Measurements from ENCODE around the gene MAGI2. TPM values are rescaled to one million over a fixed set of nuclear protein-coding genes. Genes with fewer than 3 reads are reported as not detected.

MAGI2 gene
- total RNA-seq, 1 experiment from 2014 or later, result 0.84 TPM

- DNase-seq (ENCODE audit: low read depth), result no peak
- in situ Hi-C loops (cut with HindIII; ENCODE audit: low pct_unique_long_range_greater_than_20kb, low sequenced_read_pairs), result no loop called here
Observed at GRCh38 chr7:78066599-78066998, 1386.9 kb downstream of the MAGI2 start.

DNA sequence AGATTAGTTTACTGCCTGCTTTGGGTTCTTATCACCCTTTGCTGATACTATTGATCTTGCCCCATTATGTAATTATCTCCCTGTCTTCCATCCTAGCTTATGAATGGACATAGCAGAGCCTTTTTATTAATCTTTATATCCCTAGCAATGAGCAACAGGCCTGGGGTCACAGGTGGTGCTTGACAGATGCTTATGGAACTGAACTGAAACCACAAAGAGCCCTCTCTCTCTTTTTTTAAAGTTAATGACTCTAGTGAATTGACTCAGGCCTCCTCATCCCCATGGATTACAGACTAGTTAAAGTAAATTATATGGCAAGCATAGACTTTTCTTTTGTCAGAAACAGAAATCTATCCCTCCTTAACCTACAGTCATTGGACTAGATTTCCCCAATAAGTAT is 1389.7 kb downstream of the MAGI2 start:
- DNase-seq (ENCODE audit: low read depth), result no peak
- in situ Hi-C loops (cut with HindIII; ENCODE audit: low pct_unique_long_range_greater_than_20kb, low sequenced_read_pairs), result no loop called here

DNA sequence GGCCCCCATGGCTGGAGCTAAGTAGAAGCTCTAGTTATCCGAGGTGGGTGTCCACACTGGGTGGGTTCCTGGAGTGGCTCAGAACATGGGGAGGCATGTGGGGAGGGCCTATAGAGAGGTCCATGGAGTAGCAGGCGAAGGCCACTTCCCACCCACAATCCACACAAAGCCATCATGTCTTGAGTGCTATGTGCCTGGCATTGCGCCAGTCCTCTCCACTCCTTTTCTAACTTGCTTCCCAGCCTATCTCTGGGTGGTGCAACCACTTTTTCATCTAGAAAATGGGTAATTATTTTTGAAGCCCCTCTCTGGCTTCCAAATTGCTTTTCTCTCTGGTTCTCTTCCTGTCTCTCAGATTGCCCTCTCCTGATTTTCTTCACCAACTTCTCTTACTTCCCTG is 1391.3 kb downstream of the MAGI2 start:
- DNase-seq (ENCODE audit: low read depth), result no peak
- in situ Hi-C loops (cut with HindIII; ENCODE audit: low pct_unique_long_range_greater_than_20kb, low sequenced_read_pairs), result no loop called here

GRCh38 chr7:78057571-78057970 is 1395.9 kb downstream of the MAGI2 start:
- DNase-seq (ENCODE audit: low read depth), result no peak
- in situ Hi-C loops (cut with HindIII; ENCODE audit: low pct_unique_long_range_greater_than_20kb, low sequenced_read_pairs), result no loop called here

GRCh38 chr7:78055599-78055998 is 1397.9 kb downstream of the MAGI2 start:
- in situ Hi-C loops (cut with HindIII; ENCODE audit: low pct_unique_long_range_greater_than_20kb, low sequenced_read_pairs), result no loop called here
- DNase-seq (ENCODE audit: low read depth), result no peak

DNA sequence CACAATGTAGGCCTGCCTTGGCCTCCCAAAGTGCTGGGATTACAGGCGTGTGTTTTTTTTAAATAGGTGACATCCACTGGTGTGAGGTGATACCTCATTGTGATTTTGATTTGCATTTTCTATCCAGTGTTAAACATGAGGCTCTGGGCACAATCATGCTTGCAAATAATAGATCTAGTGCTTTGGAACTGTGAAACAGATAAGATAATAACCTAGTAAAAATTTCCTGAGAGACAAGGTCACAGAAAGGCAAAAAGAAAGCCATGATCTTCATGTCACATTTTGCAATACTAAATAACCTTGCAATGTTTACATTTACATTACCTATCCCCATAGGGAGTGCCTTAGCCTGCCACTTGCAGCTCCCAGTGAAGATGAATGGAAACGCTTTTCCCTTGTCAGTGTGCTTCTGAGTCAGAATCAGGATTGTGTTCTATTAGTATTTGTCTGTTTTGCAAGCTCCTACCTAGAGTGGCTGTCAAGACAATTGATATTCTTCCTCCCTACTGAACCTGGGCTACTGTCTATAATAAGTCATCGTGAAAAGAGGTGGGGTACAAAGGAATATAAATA is 1398.4 kb downstream of the MAGI2 start:
- in situ Hi-C loops (cut with HindIII; ENCODE audit: low pct_unique_long_range_greater_than_20kb, low sequenced_read_pairs), result no loop called here
- no peak for DNase-seq (ENCODE audit: low read depth)

- no peak for DNase-seq (ENCODE audit: low read depth)
- in situ Hi-C loops (cut with HindIII; ENCODE audit: low pct_unique_long_range_greater_than_20kb, low sequenced_read_pairs), result no loop called here
Observed at GRCh38 chr7:78052112-78052511, 1401.4 kb downstream of the MAGI2 start.

- in situ Hi-C loops (cut with HindIII; ENCODE audit: low pct_unique_long_range_greater_than_20kb, low sequenced_read_pairs), result no loop called here
- DNase-seq (ENCODE audit: low read depth), result no peak
Observed at GRCh38 chr7:78047800-78048199, 1405.7 kb downstream of the MAGI2 start.

- no peak for DNase-seq (ENCODE audit: low read depth)
- in situ Hi-C loops (cut with HindIII; ENCODE audit: low pct_unique_long_range_greater_than_20kb, low sequenced_read_pairs), result no loop called here
Observed at GRCh38 chr7:78043159-78043558, 1410.3 kb downstream of the MAGI2 start.

- in situ Hi-C loops (cut with HindIII; ENCODE audit: low pct_unique_long_range_greater_than_20kb, low sequenced_read_pairs), result no loop called here
- DNase-seq (ENCODE audit: low read depth), result no peak
Observed at GRCh38 chr7:78041423-78041822, 1412.0 kb downstream of the MAGI2 start.

GRCh38 chr7:78039790-78040776 is 1413.4 kb downstream of the MAGI2 start:
- no peak for DNase-seq (ENCODE audit: low read depth)
- in situ Hi-C loops (cut with HindIII; ENCODE audit: low pct_unique_long_range_greater_than_20kb, low sequenced_read_pairs), result no loop called here

DNA sequence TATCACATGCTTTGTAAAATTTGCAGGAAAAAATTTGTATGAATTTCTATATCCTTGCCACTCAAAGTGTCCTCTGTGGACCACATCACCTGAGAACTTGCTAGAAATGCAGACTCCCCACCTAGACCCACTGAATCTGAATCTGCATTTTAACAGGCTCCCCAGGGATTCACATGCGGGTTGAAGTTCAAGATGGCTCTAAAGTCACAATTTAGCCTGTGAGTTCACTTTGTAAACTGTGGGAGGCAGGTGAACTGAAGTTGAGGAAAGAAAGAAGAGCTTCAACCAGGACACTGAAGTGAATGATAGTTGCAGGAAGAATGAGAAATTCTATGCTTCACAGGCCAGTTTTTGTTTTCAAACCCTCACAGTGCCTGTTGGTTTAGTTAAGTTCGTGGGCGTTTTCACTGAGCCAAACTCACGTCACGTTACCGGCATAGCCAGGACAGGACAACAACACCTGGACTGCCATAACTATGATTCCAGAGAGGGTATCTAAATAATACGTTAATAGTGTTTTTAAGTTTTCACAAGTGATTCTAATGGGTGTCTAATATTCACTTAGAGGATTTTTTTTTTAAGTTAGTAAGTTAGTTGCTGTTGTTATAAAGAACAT is 1414.9 kb downstream of the MAGI2 start:
- DNase-seq (ENCODE audit: low read depth), result no peak
- in situ Hi-C loops (cut with HindIII; ENCODE audit: low pct_unique_long_range_greater_than_20kb, low sequenced_read_pairs), result no loop called here

GRCh38 chr7:78037603-78038002 is 1415.9 kb downstream of the MAGI2 start:
- in situ Hi-C loops (cut with HindIII; ENCODE audit: low pct_unique_long_range_greater_than_20kb, low sequenced_read_pairs), result no loop called here

GRCh38 chr7:78033410-78033809 is 1420.1 kb downstream of the MAGI2 start:
- DNase-seq (ENCODE audit: low read depth), result no peak
- in situ Hi-C loops (cut with HindIII; ENCODE audit: low pct_unique_long_range_greater_than_20kb, low sequenced_read_pairs), result no loop called here

More at GRCh38 chr7:78037603-78038002, 1415.9 kb downstream of the MAGI2 start:
- no peak for DNase-seq (ENCODE audit: low read depth)

GRCh38 chr7:78026492-78026891 is 1427.0 kb downstream of the MAGI2 start:
- no peak for DNase-seq (ENCODE audit: low read depth)
- in situ Hi-C loops (cut with HindIII; ENCODE audit: low pct_unique_long_range_greater_than_20kb, low sequenced_read_pairs), result no loop called here

GRCh38 chr7:78024591-78024990 is 1428.9 kb downstream of the MAGI2 start:
- in situ Hi-C loops (cut with HindIII; ENCODE audit: low pct_unique_long_range_greater_than_20kb, low sequenced_read_pairs), result no loop called here
- no peak for DNase-seq (ENCODE audit: low read depth)

GRCh38 chr7:78023191-78023590 is 1430.3 kb downstream of the MAGI2 start:
- in situ Hi-C loops (cut with HindIII; ENCODE audit: low pct_unique_long_range_greater_than_20kb, low sequenced_read_pairs), result no loop called here
- no peak for DNase-seq (ENCODE audit: low read depth)

DNA sequence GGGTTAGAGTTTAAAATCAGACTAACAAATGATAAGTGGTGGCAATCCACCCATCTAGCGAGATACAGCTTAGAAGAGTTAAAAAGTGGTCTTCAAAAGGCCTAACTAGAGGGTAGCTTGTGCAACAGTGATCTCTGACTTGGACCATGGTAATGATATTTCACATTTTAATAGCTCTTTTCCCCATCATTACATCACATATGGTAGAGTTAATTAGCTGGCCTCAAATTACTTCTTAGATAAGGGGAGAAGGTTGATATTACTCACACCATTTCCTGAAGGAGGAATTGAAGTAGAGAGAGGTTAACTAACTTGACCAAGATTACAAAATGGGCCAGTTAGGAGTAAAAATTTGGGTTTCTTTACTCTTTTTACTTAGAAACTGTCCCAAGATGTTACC is 1431.3 kb downstream of the MAGI2 start:
- no peak for DNase-seq (ENCODE audit: low read depth)
- in situ Hi-C loops (cut with HindIII; ENCODE audit: low pct_unique_long_range_greater_than_20kb, low sequenced_read_pairs), result no loop called here

GRCh38 chr7:78020874-78021249 is 1432.6 kb downstream of the MAGI2 start:
- in situ Hi-C loops (cut with HindIII; ENCODE audit: low pct_unique_long_range_greater_than_20kb, low sequenced_read_pairs), result no loop called here
- no peak for DNase-seq (ENCODE audit: low read depth)
